K562 (cell line): ENCODE results near the gene CPT1C. TPM values are rescaled to one million over a fixed set of nuclear protein-coding genes. Genes with fewer than 3 reads are reported as not detected.
A peak's percentile ranks its signal among the peaks of the same experiment; 100 is the strongest.

Source experiments
- ATAC-seq: fragments of 200-7000 bp; cut with Tn5 transposase; 3 replicates; pipeline ENCODE4 v1.9.1; 2020; ENCODE audit warnings: moderate library complexity
- BruUV-seq: library from RNA; stranded (reverse); fragments of 400-500 nt; replicated peaks from 2 replicates; lab custom pipeline; 2021; lab: Mats Ljungman, UMichigan
- CTCF ChIA-PET: fragments of 300-600 bp; formaldehyde crosslinking; extraction: SDS; loops from one replicate; lab custom pipeline; 2021; ENCODE audit warnings: low intra/inter-chr PET ratio; lab: Yijun Ruan, JAX
- POLR2A ChIA-PET: fragments of 300-600, 350-650 bp; sonication (Branson Sonifier 250); formaldehyde crosslinking; extraction: SDS; loops from one replicate; lab custom pipeline; 2021; ENCODE audit warnings: antibody characterized with exemption, inconsistent platforms; lab: Yijun Ruan, JAX
- DNase-seq, 4 experiments: peaks; one replicate each; pipeline versions ENCODE4 v3.0.0 to v3.0.0-alpha.2; 2011 to 2018; ENCODE audit warnings: low spot score in 3 of 4, mixed read lengths in 3 of 4; ENCODE audit errors: extremely low read depth in 1 of 4
- FAIRE-seq: peaks from 2 replicates; lab custom pipeline; 2011; peaks lifted over from hg19 to GRCh38; lab: Jason Lieb, UNC
- H2AFZ ChIP-seq: 2 replicates; pipeline ENCODE4 v1.6.0; 2011; ENCODE audit warnings: low read depth, low read length, control low read depth, inconsistent platforms
- H3K27ac ChIP-seq: fragments of 200-600 bp; 3 replicates; pipeline ENCODE4 v1.8.0; 2011; ENCODE audit warnings: low read depth, mild to moderate bottlenecking, control low read depth, inconsistent platforms, low read length, moderate library complexity, mixed read lengths; ENCODE audit errors: extremely low read depth
- H3K27me3 ChIP-seq, 2 experiments: fragments of 300-600 bp in 1 of 2; 2 replicates in 1 of 2; 3 replicates in 1 of 2; pipeline versions ENCODE4 v1.6.0 to v1.8.0; 2011; ENCODE audit warnings: inconsistent platforms in 2 of 2, low read length in 2 of 2, mild to moderate bottlenecking in 1 of 2, mixed read lengths in 1 of 2, moderate library complexity in 1 of 2; ENCODE audit not compliant: control insufficient read depth in 2 of 2, insufficient read depth in 2 of 2
- H3K36me3 ChIP-seq: fragments of 300-600 bp; 3 replicates; pipeline ENCODE4 v1.8.0; 2011; ENCODE audit warnings: mild to moderate bottlenecking, low read length, inconsistent platforms; ENCODE audit not compliant: control insufficient read depth, insufficient read depth
- H3K4me1 ChIP-seq, 2 experiments: fragments of 200-600 bp in 1 of 2; replicated peaks in 1 of 2; 2 replicates in 1 of 2; 3 replicates in 1 of 2; pipeline versions ENCODE4 v1.5.1 to v1.8.0; 2011; ENCODE audit warnings: inconsistent platforms in 2 of 2, low read length in 2 of 2, mild to moderate bottlenecking in 1 of 2, mixed read lengths in 1 of 2, moderate library complexity in 1 of 2; ENCODE audit not compliant: control insufficient read depth in 2 of 2, insufficient read depth in 2 of 2
- H3K4me2 ChIP-seq: 2 replicates; pipeline ENCODE4 v1.6.1; 2011; ENCODE audit warnings: low read length, control low read depth, inconsistent platforms, mixed read lengths; ENCODE audit not compliant: insufficient read depth
- H3K4me3 ChIP-seq: fragments of 200-600 bp; sonication (generic), shearing (Covaris generic); 2 replicates; pipeline ENCODE4 v1.5.1; 2016; ENCODE audit warnings: control low read depth, inconsistent platforms
- H3K79me2 ChIP-seq: fragments of 200-600 bp; 3 replicates; pipeline ENCODE4 v1.8.0; 2011; ENCODE audit warnings: low read length, inconsistent platforms; ENCODE audit not compliant: control insufficient read depth, insufficient read depth
- H3K9ac ChIP-seq, 2 experiments: 2 replicates each; pipeline versions ENCODE4 v1.6.0 to v1.6.1; 2011; ENCODE audit warnings: low read depth in 2 of 2, low read length in 2 of 2, control low read depth in 1 of 2, inconsistent platforms in 1 of 2, mild to moderate bottlenecking in 1 of 2, mixed read lengths in 1 of 2; ENCODE audit not compliant: insufficient read depth in 1 of 2
- H3K9me1 ChIP-seq: one replicate; pipeline ENCODE4 v1.6.0; 2011; ENCODE audit warnings: inconsistent platforms, mild to moderate bottlenecking, low read length, moderate library complexity; ENCODE audit not compliant: control insufficient read depth, insufficient read depth
- H3K9me3 ChIP-seq: replicated peaks from 2 replicates; pipeline ENCODE4 v1.5.1; 2011; ENCODE audit warnings: low read depth, low read length, inconsistent platforms; ENCODE audit not compliant: control insufficient read depth, insufficient read depth
- H4K20me1 ChIP-seq: replicated peaks from 2 replicates; pipeline ENCODE4 v1.6.1; 2011; ENCODE audit warnings: low read length, inconsistent platforms, mixed read lengths; ENCODE audit not compliant: control insufficient read depth, insufficient read depth
- CEBPB ChIP-seq: fragments of 450-650 bp; IDR thresholded peaks from 2 replicates; pipeline ENCODE4 v1.6.1; 2016; ENCODE audit warnings: missing genetic modification characterization, missing compliant biosample characterization
- POLR2G ChIP-seq: fragments of 200-400 bp; formaldehyde crosslinking; IDR thresholded peaks from 2 replicates; pipeline ENCODE4 v1.6.1; 2017; ENCODE audit warnings: low read depth, mild to moderate bottlenecking, antibody characterized with exemption, low read length, moderate library complexity
- RCOR1 ChIP-seq, 2 experiments: IDR thresholded peaks; 2 replicates each; pipeline ENCODE4 v1.6.1; 2012; ENCODE audit warnings: low read depth in 2 of 2, low read length in 2 of 2, borderline replicate concordance in 1 of 2, improper control_type of control experiment in 1 of 2
- RFX5 ChIP-seq: IDR thresholded peaks from 2 replicates; pipeline ENCODE4 v1.6.1; 2011; ENCODE audit warnings: low read depth, mild to moderate bottlenecking, improper control_type of control experiment, low read length
- SRF ChIP-seq, 2 experiments: fragments of 250-450, 450-650 bp in 1 of 2; sonication (Bioruptor Pico) in 1 of 2; sonication (generic) in 1 of 2; formaldehyde crosslinking; IDR thresholded peaks; 2 replicates each; pipeline versions ENCODE4 v1.5.0 to v1.5.1; 2020 to 2022; ENCODE audit warnings: mild to moderate bottlenecking in 1 of 2, missing genetic modification reagents in 1 of 2
- WGBS: fragments of 100-300 bp; shearing (Covaris generic); methylation state at CpG from one replicate; pipeline ENCODE4 v1.1.6; 2016; ENCODE audit warnings: low coverage, mixed read lengths; ENCODE audit not compliant: insufficient coverage; ENCODE audit errors: missing lambda C conversion rate; 5-methylcytosine and 5-hydroxymethylcytosine counted together
- in situ Hi-C: fragments of 300-500 bp; cut with MboI; formaldehyde crosslinking; loops from 4 replicates; pipeline ENCODE4 v1.15.0; 2018; ENCODE audit warnings: inconsistent platforms, mixed read lengths
- intact Hi-C: fragments of 100-400 bp; cut with micrococcal nuclease; formaldehyde crosslinking; loops from 2 replicates; pipeline ENCODE4 v1.14.2; 2022
- polyA plus RNA-seq, 8 experiments: library from polyadenylated mRNA; depleted of rRNA in 4 of 8; stranded (reverse) in 5 of 8; unstranded in 3 of 8; fragments of >200 nt; fragmentation: Nextera tagmentation in 2 of 8; fragmentation: Illumina TruSeq in 1 of 8; extraction: Ambion mirVana in 2 of 8; extraction: Trizol in 1 of 8; gene quantifications; 2 replicates each; pipeline versions ENCODE4 v1.2.1 to v1.2.3, GENCODE V29; 2011 to 2014; ENCODE audit warnings: inconsistent platforms in 1 of 8, missing spikeins in 1 of 8
- total RNA-seq, 7 experiments: library from RNA; depleted of rRNA in 6 of 7; stranded (reverse); fragments of >200 nt in 6 of 7; fragmentation: Illumina TruSeq in 2 of 7; extraction: Trizol in 2 of 7; gene quantifications; 2 replicates each; pipeline versions ENCODE4 v1.2.1 to v1.2.3, GENCODE V29; 2011 to 2021; ENCODE audit warnings: low replicate concordance in 1 of 7
- TF ChIP-seq, protein P1 (sequence below), 2 experiments: IDR thresholded peaks in 1 of 2; conservative IDR thresholded peaks in 1 of 2; 2 replicates each; pipeline ENCODE4 v1.6.1; 2016; ENCODE audit warnings: low read depth in 2 of 2, mild to moderate bottlenecking in 1 of 2, missing compliant biosample characterization in 1 of 2, missing genetic modification characterization in 1 of 2, moderate library complexity in 1 of 2
- TF ChIP-seq, protein P2 (sequence below): fragments of 450-650 bp; IDR thresholded peaks from 2 replicates; pipeline ENCODE4 v1.6.1; 2016

Gene CPT1C
- total and polyA plus RNA-seq, 9 of the 15 experiments (the other 6 are each of a cell fraction or from before 2014, with no cell fraction given), result 1.9 to 12.3 (median 3.0) TPM

DNA sequence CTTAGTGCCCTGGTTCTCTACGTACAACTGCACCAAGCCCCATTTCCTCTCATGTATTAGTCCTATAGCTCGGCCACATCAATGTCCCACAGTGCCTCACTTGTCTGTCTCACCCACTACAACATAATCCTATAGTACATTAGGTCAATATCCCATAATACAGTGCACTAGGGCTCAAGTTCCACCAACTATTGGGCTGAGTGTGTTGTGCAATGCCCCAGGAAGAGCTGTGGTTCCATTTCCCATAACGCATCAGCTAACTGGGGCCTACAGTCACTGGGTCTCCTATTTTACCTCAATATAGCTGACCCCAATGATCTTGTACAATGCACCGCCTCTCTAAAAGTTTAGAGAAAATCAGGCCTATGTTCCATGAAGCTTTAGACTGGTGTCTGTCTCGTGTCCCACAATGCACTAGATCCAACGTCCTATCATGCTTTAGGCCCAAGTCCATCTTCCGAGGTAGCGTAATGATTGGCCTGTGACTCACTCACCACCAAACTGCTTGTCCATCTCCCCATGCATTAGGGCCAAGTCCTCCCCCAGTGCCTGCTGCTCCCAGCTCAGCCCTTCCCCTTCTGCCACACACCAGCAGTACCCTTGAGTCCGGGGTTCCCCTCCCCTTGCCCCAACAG is 50.4 kb downstream of the CPT1C start (continued):
- TF ChIP-seq, protein P1, sequence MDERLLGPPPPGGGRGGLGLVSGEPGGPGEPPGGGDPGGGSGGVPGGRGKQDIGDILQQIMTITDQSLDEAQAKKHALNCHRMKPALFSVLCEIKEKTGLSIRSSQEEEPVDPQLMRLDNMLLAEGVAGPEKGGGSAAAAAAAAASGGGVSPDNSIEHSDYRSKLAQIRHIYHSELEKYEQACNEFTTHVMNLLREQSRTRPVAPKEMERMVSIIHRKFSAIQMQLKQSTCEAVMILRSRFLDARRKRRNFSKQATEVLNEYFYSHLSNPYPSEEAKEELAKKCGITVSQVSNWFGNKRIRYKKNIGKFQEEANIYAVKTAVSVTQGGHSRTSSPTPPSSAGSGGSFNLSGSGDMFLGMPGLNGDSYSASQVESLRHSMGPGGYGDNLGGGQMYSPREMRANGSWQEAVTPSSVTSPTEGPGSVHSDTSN (CRISPR knock-in tag; IDR thresholded peaks at IDR 0.05; ENCODE audit: low read depth), result no peak
- TF ChIP-seq, protein P1 (tag; conservative IDR thresholded peaks at IDR 0.05; ENCODE audit: low read depth), result no peak
- TF ChIP-seq RFX5 (no peak), CEBPB (tag) (peak; percentile 81)

DNA sequence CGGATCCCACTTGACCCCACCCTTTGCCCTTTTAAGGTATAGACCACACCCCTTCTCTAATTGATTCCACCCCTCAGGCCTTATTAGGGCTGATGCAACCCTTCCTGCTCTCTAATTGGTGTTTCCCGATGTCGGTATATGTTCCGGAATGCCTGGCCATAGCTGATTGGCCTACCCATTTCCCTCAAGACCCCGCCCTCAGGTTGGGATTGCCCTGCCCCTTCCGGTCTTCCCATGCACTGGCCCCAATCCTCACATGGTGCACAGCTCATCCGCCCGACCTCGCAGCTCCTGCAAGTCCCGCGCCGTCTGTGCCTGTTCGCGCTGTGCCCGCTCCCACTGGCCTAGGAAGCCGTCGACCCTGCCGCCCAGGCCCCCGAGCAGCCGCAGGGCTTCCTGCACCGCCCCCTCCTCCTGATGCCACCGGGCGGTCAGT is 54.0 kb downstream of the CPT1C start:
- 0 out of 2 replicates have a peak, but pooled peaks have one; percentile 30 for TF ChIP-seq POLR2G
- TF ChIP-seq SRF (CRISPR knock-in tag; IDR thresholded peaks at IDR 0.05), result peak in 1 of 2 experiments; percentile 91; a peak in 2 of 4 replicates
- no peak for TF ChIP-seq RCOR1 (IDR thresholded peaks at IDR 0.05; ENCODE audit: borderline replicate concordance in 1 of 2, low read depth in 2 of 2, low read length in 2 of 2)
- TF ChIP-seq, protein P2, sequence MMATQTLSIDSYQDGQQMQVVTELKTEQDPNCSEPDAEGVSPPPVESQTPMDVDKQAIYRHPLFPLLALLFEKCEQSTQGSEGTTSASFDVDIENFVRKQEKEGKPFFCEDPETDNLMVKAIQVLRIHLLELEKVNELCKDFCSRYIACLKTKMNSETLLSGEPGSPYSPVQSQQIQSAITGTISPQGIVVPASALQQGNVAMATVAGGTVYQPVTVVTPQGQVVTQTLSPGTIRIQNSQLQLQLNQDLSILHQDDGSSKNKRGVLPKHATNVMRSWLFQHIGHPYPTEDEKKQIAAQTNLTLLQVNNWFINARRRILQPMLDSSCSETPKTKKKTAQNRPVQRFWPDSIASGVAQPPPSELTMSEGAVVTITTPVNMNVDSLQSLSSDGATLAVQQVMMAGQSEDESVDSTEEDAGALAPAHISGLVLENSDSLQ, result peak; percentile 81
- H4K20me1 ChIP-seq, result no peaks in the 10 kb centered on the region
- BruUV-seq, result no TSS peak
- no peaks in the 10 kb centered on the region for H3K9me1 ChIP-seq
- ChIA-PET POLR2A (interaction anchor here (0.6 to 1.0 kb wide), 2 partner anchors 9 to 144 kb away, joined by 3 to 4 read pairs; no protein-coding TSS in a partner anchor), CTCF (no interaction called here)
- H3K4me2 ChIP-seq, result no peak overlapping the region
- H3K9ac ChIP-seq, result no peak overlapping the region
- no peaks in the 10 kb centered on the region for H3K27me3 ChIP-seq
- ATAC-seq (no peak), FAIRE-seq (no peak), DNase-seq (no peak)
- H3K79me2 ChIP-seq, result peaks cover 4% of the 10 kb centered on the region; the same call in 1 of the 3 replicates
- no peaks in the 10 kb centered on the region for H3K36me3 ChIP-seq
- 94% methylated on average over 15 of the region's 23 CpGs for WGBS
- peaks cover 11 to 33% of the 10 kb centered on the region in 2 experiments for H3K4me1 ChIP-seq
- in situ Hi-C loops, result no loop called here
- intact Hi-C loops, result no loop called here
- H3K27ac ChIP-seq, result no peak overlapping the region
- peaks cover 8% of the 10 kb centered on the region for H3K9me3 ChIP-seq
- H2AFZ ChIP-seq, result no peak overlapping the region
- no peak overlapping the region for H3K4me3 ChIP-seq
